NCI-H1092 (cell line): ENCODE measurements around the gene NTN5.
"Not testable (repeated sequence)": the region's sequence is repeated elsewhere in the genome, so short reads cannot be mapped to it uniquely, and the experiment has no call there.

Source experiments
- DNase-seq: peaks from one replicate; lab custom pipeline; 2025; lab: John Stamatoyannopoulos, UW

Gene NTN5

GRCh38 chr19:48696353-48697010, 23.7 kb upstream of the NTN5 start:
- DNase-seq: no peak

GRCh38 chr19:48695743-48696352, 23.0 kb upstream of the NTN5 start, which contains the start of gene FUT2:
TSS of gene FUT2 (plus strand) at chr19:48695971. CDS start at chr19:48702957, 6,986 bp downstream.
- no peak for DNase-seq

GRCh38 chr19:48693629-48694028, 20.8 kb upstream of the NTN5 start:
- DNase-seq: not testable (repeated sequence)

- no peak for DNase-seq
Measured at GRCh38 chr19:48689449-48689848, 16.6 kb upstream of the NTN5 start.

GRCh38 chr19:48687776-48688175, 15.0 kb upstream of the NTN5 start:
- DNase-seq: no peak

GRCh38 chr19:48686637-48687036, 13.8 kb upstream of the NTN5 start:
- DNase-seq: not testable (repeated sequence)

GRCh38 chr19:48686088-48686487, 13.3 kb upstream of the NTN5 start:
- DNase-seq: no peak

GRCh38 chr19:48685583-48685982, 12.8 kb upstream of the NTN5 start:
- DNase-seq: no peak

- peak; percentile 15 for DNase-seq
Measured at GRCh38 chr19:48683349-48683748, 10.5 kb upstream of the NTN5 start.

- no peak for DNase-seq
Measured at GRCh38 chr19:48681127-48681470, 8.3 kb upstream of the NTN5 start.

GRCh38 chr19:48680436-48681126, 7.8 kb upstream of the NTN5 start:
- no peak for DNase-seq

GRCh38 chr19:48680006-48680405, 7.2 kb upstream of the NTN5 start:
- DNase-seq: not testable (repeated sequence)

GRCh38 chr19:48678201-48678600, 5.4 kb upstream of the NTN5 start:
- no peak for DNase-seq

GRCh38 chr19:48676887-48677286, 4.1 kb upstream of the NTN5 start:
- no peak for DNase-seq

GRCh38 chr19:48676487-48676886, 3.7 kb upstream of the NTN5 start:
- DNase-seq: no peak

- peak; percentile 46 for DNase-seq
Measured at GRCh38 chr19:48674921-48675824, 2.4 kb upstream of the NTN5 start.

- no peak for DNase-seq
Measured at GRCh38 chr19:48674216-48674809, 1.5 kb upstream of the NTN5 start.

GRCh38 chr19:48673436-48674100, 751 bp upstream of the NTN5 start:
- DNase-seq: no peak

- no peak for DNase-seq
Measured at GRCh38 chr19:48671446-48671995, 1.3 kb downstream of the NTN5 start.

GRCh38 chr19:48670699-48671445, 1.9 kb downstream of the NTN5 start:
- no peak for DNase-seq
